Ovary (tissue), 9 donors: ENCODE data around the gene MBL2. TPM values are rescaled to one million over a fixed set of nuclear protein-coding genes. Genes with fewer than 3 reads are reported as not detected.

ENCODE experiments used
- DNase-seq, 5 donors: peaks; one replicate each; pipeline ENCODE4 v3.0.0-alpha.2; 2019 to 2020
- H3K27ac ChIP-seq, 2 donors: fragments of 200-600 bp; one replicate each; pipeline versions ENCODE4 v1.5.1 to v1.8.0; 2019 to 2022
- H3K27me3 ChIP-seq: fragments of 200-600 bp; one replicate; pipeline ENCODE4 v1.8.0; 2022
- H3K36me3 ChIP-seq: fragments of 200-600 bp; sonication (generic); one replicate; pipeline ENCODE4 v1.5.1; 2019
- H3K4me1 ChIP-seq: one replicate; pipeline ENCODE4 v1.8.1; 2013; ENCODE audit warnings: mild to moderate bottlenecking, moderate library complexity; ENCODE audit not compliant: insufficient read depth
- H3K4me3 ChIP-seq: fragments of 200-600 bp; sonication (generic); one replicate; pipeline ENCODE4 v1.5.1; 2017
- H3K9me3 ChIP-seq, 2 donors: fragments of 200-600 bp in 1 of 2; sonication (generic) in 1 of 2; one replicate each; pipeline versions ENCODE4 v1.5.1 to v1.8.1; 2013 to 2019; ENCODE audit warnings: mild to moderate bottlenecking in 1 of 2, moderate library complexity in 1 of 2
- CTCF ChIP-seq, 3 donors: fragments of 450-650 bp in 2 of 3; fragments of 200-600 bp in 1 of 3; IDR thresholded peaks; one replicate each; pipeline versions ENCODE4 v1.5.1 to v1.8.0; 2016 to 2022; ENCODE audit warnings: antibody characterized with exemption in 3 of 3, mild to moderate bottlenecking in 1 of 3
- EP300 ChIP-seq: sonication (generic); formaldehyde crosslinking; IDR thresholded peaks from one replicate; pipeline ENCODE4 v1.6.1; 2017; ENCODE audit warnings: antibody characterized with exemption
- POLR2A ChIP-seq: fragments of 450-650 bp; IDR thresholded peaks from one replicate; pipeline ENCODE4 v1.6.1; 2017; ENCODE audit warnings: antibody characterized with exemption, mild to moderate bottlenecking, moderate library complexity
- WGBS, 3 donors: extraction: QIAGEN DNeasy Blood & Tissue Kit in 1 of 3; methylation state at CpG; one replicate each; pipeline versions ENCODE4 v1.1.5 to v1.1.7; 2013 to 2017; 5-methylcytosine and 5-hydroxymethylcytosine counted together
- intact Hi-C, 4 donors: fragments of 100-400 bp; cut with DNase I; formaldehyde crosslinking; loops; one replicate each; pipeline versions ENCODE4 v1.11.0 to v1.15.1; 2022 to 2023
- polyA plus RNA-seq, 2 donors: library from polyadenylated mRNA; stranded (reverse); fragments of 200-250 nt in 1 of 2; fragments of 350-450 nt in 1 of 2; fragmentation: Illumina TruSeq in 1 of 2; extraction: RNeasy Lipid Tissue Mini Kit (QIAGEN cat#74804) in 1 of 2; gene quantifications; one replicate each; pipeline ENCODE4 v1.2.3, GENCODE V29; 2013 to 2014
- total RNA-seq, 7 donors: library from RNA; depleted of rRNA in 2 of 7; stranded (reverse); fragments of >200 nt in 2 of 7; fragmentation: NEBNext Ultra II Directional in 3 of 7; extraction: Animal tissue kit (Norgen Biotek cat#: 25700) in 3 of 7; gene quantifications; one replicate each; pipeline versions ENCODE4 v1.1.0 to v1.2.4, GENCODE V29; 2016 to 2023
- donor health status: DM: no; HTN: no; CAD: no; lungs with moderate emphysema.
- donor health status: DM: no; HTN: no; CAD: no.
- donor health status: Bipolar disorder and iron deficiency.
- donor health status: DM: yes; HTN: yes; CAD: no.
- donor health status: DM: no; HTN: no; CAD: no.
- donor health status: DM: yes; HTN: yes; CAD: no.

Gene MBL2
- total and polyA plus RNA-seq, 9 donors: not detected

- H3K4me3 ChIP-seq: no peak overlapping the region
- no peak overlapping the region for H3K27ac ChIP-seq
- no peaks in the 10 kb centered on the region for H3K36me3 ChIP-seq
- no peaks in the 10 kb centered on the region for H3K27me3 ChIP-seq
- intact Hi-C loops: no loop called here
- H3K4me1 ChIP-seq: no peaks in the 10 kb centered on the region
- WGBS, 3 donors: 88 to 99% (median 92%) methylated on average over 5 of the region's 5 CpGs
- TF ChIP-seq CTCF (IDR thresholded peaks at IDR 0.05): no peak
- no peak for TF ChIP-seq POLR2A
- no peak for TF ChIP-seq EP300
- H3K9me3 ChIP-seq: no peaks in the 10 kb centered on the region
- no peak for DNase-seq
Measured at GRCh38 chr10:52786098-52786497, 13.5 kb upstream of the MBL2 start.

GRCh38 chr10:52785418-52785817 is 12.8 kb upstream of the MBL2 start:
- intact Hi-C loops: no loop called here
- 21 to 95% (median 82%) methylated on average over 3 of the region's 3 CpGs for WGBS, 3 donors

GRCh38 chr10:52783726-52784125 is 11.1 kb upstream of the MBL2 start:
- TF ChIP-seq EP300: no peak
- no peak for TF ChIP-seq POLR2A
- no peak for TF ChIP-seq CTCF (IDR thresholded peaks at IDR 0.05)
- Histone ChIP-seq H3K27me3 (no peaks in the 10 kb centered on the region), H3K4me3 (no peak overlapping the region), H3K9me3 (no peaks in the 10 kb centered on the region), H3K4me1 (no peaks in the 10 kb centered on the region), H3K36me3 (no peaks in the 10 kb centered on the region), H3K27ac (no peak overlapping the region)
- 85 to 86% (median 85%) methylated on average over 3 of the region's 3 CpGs for WGBS, 3 donors
- no peak for DNase-seq
- intact Hi-C loops: no loop called here

More at GRCh38 chr10:52785418-52785817, 12.8 kb upstream of the MBL2 start:
- no peak for TF ChIP-seq EP300
- TF ChIP-seq CTCF (IDR thresholded peaks at IDR 0.05): no peak
- TF ChIP-seq POLR2A: no peak
- Histone ChIP-seq H3K9me3 (no peaks in the 10 kb centered on the region), H3K4me3 (no peak overlapping the region), H3K4me1 (no peaks in the 10 kb centered on the region), H3K36me3 (no peaks in the 10 kb centered on the region), H3K27ac (no peak overlapping the region), H3K27me3 (no peaks in the 10 kb centered on the region)
- DNase-seq: no peak

GRCh38 chr10:52782554-52782953 is 10.0 kb upstream of the MBL2 start:
- H3K4me1 ChIP-seq: no peaks in the 10 kb centered on the region
- no peaks in the 10 kb centered on the region for H3K36me3 ChIP-seq
- no peak for DNase-seq
- no peaks in the 10 kb centered on the region for H3K27me3 ChIP-seq
- intact Hi-C loops: no loop called here
- H3K27ac ChIP-seq: no peak overlapping the region
- no peak for TF ChIP-seq EP300
- H3K4me3 ChIP-seq: no peak overlapping the region
- H3K9me3 ChIP-seq: no peaks in the 10 kb centered on the region

- no peak overlapping the region for H3K27ac ChIP-seq
- no peaks in the 10 kb centered on the region for H3K27me3 ChIP-seq
- no peak overlapping the region for H3K4me3 ChIP-seq
- TF ChIP-seq CTCF (IDR thresholded peaks at IDR 0.05) (no peak), POLR2A (no peak), EP300 (no peak)
- no peaks in the 10 kb centered on the region for H3K36me3 ChIP-seq
- no peaks in the 10 kb centered on the region for H3K9me3 ChIP-seq
- WGBS, 3 donors: 41 to 50% (median 45%) methylated on average over 6 of the region's 6 CpGs
- DNase-seq: no peak
- no peaks in the 10 kb centered on the region for H3K4me1 ChIP-seq
- intact Hi-C loops: no loop called here
Measured at GRCh38 chr10:52780391-52781155, 8.0 kb upstream of the MBL2 start.
